Effector memory CD4-positive, alpha-beta T cell (primary cell): Measurements from ENCODE around the gene PRPSAP2.

ENCODE experiments used
- DNase-seq, 3 donors: peaks; one replicate each; pipeline ENCODE4 v3.0.0-alpha.2; 2020
- H3K27ac ChIP-seq: 2 replicates; pipeline ENCODE4 v1.7.0; 2013; ENCODE audit warnings: mild to moderate bottlenecking, low read length, moderate library complexity; ENCODE audit not compliant: insufficient read depth, poor library complexity, severe bottlenecking
- H3K27me3 ChIP-seq: replicated peaks from 2 replicates; pipeline ENCODE4 v1.7.0; 2013; ENCODE audit warnings: mild to moderate bottlenecking, low read length; ENCODE audit not compliant: insufficient read depth, control insufficient read depth, poor library complexity, severe bottlenecking
- H3K36me3 ChIP-seq: 2 replicates; pipeline ENCODE4 v1.7.0; 2013; ENCODE audit warnings: mild to moderate bottlenecking, low read length, moderate library complexity; ENCODE audit not compliant: control insufficient read depth, insufficient read depth
- H3K4me1 ChIP-seq: 2 replicates; pipeline ENCODE4 v1.7.0; 2013; ENCODE audit warnings: low read length, mild to moderate bottlenecking; ENCODE audit not compliant: control insufficient read depth, insufficient read depth, poor library complexity, severe bottlenecking
- H3K4me3 ChIP-seq: 2 replicates; pipeline ENCODE4 v1.7.0; 2013; ENCODE audit warnings: low read length, low read depth, mild to moderate bottlenecking; ENCODE audit not compliant: insufficient read depth, poor library complexity, severe bottlenecking
- H3K9me3 ChIP-seq: 2 replicates; pipeline ENCODE4 v1.7.0; 2013; ENCODE audit warnings: mild to moderate bottlenecking, low read length, moderate library complexity; ENCODE audit not compliant: control insufficient read depth

The PRPSAP2 gene

DNA sequence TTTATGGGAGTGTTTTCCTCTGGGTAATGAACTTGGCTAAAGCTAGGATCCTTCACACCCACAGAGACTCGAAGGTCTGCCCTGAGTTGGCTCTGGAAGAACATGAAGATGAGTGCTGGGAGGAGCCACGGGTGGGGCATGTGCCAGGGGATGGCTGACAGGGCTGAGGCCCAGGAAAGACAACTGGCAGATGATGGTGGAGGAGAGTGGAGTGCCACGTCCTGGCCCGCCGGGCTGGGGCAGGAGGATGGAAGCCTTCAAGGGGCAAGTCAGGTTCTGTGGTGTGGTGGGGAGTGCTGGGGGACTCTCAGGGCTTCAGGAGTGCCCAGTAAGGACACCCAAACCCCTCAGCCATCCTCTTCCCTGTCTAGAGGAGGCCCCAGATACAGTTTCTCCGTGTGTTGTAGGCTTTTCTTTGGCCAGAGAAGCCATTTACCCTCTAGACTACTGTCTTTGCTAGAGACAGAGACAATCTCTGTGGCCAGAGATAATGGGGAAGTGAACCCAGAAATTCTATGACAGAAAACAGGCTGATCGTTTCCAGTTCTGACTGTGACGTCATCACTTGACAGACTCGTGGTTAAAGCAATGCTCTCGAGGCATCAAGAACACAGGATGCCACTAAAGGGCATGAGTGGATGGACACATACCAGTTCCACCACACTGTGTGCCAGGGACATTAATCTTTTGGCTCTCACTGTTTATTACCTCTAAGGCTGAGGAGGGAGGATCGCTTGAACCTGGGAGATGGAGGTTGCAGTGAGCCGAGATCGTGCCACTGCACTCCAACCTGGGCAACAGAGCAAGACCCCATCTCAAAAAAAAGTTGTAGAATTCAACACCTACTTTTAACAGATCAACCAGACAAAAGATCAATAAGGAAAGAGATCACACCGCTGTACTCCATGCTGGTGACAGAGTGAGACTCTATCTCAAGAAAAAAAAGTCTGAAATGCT is 75.4 kb downstream of the PRPSAP2 start:
- no peak for DNase-seq
- H3K27me3 ChIP-seq, result no peaks in the 10 kb centered on the region
- no peaks in the 10 kb centered on the region for H3K9me3 ChIP-seq
- peaks cover 19% of the 10 kb centered on the region for H3K36me3 ChIP-seq
- H3K4me1 ChIP-seq, result peaks cover 2% of the 10 kb centered on the region
- no peak overlapping the region for H3K4me3 ChIP-seq
- H3K27ac ChIP-seq, result no peak overlapping the region

DNA sequence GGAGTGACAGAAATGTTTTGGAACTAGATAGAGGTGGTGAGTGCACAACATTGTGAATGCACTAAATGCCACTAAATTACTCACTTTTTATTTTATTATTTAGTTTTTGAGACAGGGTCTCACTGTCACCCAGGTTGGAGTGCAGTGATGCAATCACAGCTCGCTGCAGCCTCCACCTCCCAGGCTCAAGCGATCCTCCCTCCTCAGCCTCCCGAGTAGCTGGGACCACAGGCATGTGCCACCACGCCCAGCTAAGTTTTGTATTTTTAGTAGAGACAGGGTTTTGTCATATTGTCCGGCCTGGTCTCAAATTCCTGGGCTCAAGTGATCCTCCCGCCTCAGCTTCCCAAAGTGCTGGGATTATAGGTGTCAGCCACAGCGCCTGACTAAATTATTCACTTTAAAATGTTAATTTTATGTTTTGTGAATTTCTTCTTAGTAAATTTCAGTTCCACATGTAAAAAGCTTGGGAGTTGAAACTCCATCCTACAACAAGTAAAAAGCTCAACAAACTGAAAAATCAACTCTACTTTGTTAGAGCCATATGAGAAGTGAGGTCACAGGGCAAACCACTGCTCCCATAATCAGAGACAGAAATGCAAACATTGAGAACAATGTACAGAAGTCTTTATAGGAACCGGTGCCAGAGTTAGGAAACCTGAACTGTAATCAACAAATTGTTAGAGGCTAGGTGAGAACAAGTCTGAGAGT is 80.2 kb downstream of the PRPSAP2 start:
- no peak for DNase-seq

DNA sequence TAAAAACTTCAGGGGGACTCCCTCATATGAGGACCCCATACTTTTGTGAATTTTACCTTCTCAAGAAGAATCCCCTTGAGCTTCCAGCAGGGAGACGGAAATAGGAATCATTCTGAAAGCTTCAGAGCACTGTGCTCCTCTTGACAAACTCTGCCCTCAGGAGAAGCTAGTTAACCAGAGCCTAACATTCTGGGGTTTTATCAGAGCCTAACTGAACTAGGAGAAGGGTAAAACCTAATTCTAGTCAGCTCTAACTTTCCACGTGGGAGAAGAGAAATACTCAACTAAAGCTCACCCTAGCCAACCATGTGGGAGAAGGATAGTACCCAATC is 80.7 kb downstream of the PRPSAP2 start:
- H3K27me3 ChIP-seq, result no peaks in the 10 kb centered on the region
- no peak overlapping the region for H3K4me3 ChIP-seq
- no peak for DNase-seq
- H3K27ac ChIP-seq, result no peak overlapping the region
- no peaks in the 10 kb centered on the region for H3K9me3 ChIP-seq
- H3K36me3 ChIP-seq, result no peaks in the 10 kb centered on the region
- no peaks in the 10 kb centered on the region for H3K4me1 ChIP-seq

More for the DNA sequence above, 80.2 kb downstream of the PRPSAP2 start:
- no peaks in the 10 kb centered on the region for H3K27me3 ChIP-seq
- H3K9me3 ChIP-seq, result no peaks in the 10 kb centered on the region
- H3K27ac ChIP-seq, result no peak overlapping the region
- H3K36me3 ChIP-seq, result no peaks in the 10 kb centered on the region
- H3K4me1 ChIP-seq, result no peaks in the 10 kb centered on the region
- H3K4me3 ChIP-seq, result no peak overlapping the region

DNA sequence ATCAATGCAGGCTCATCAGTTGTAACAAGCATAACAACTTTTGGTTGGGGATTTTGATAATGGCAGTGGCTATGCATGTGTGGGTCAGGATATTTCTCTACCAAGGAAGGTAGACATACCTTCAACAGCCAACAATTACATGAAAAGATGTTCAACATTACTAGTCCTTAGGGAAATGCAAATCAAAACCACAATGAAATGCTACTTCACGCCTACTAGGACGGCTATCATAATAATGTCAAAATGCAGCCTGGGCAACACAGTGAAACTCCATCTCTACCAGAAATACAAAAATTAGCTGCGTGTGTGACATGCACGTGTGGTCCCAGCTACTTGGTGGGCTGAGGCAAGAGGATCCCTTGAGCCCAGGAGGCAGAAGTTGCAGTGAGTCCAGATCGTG is 86.7 kb downstream of the PRPSAP2 start:
- no peaks in the 10 kb centered on the region for H3K4me1 ChIP-seq
- H3K27ac ChIP-seq, result no peak overlapping the region
- H3K9me3 ChIP-seq, result no peaks in the 10 kb centered on the region
- DNase-seq, result no peak
- no peaks in the 10 kb centered on the region for H3K36me3 ChIP-seq
- H3K4me3 ChIP-seq, result no peak overlapping the region
- no peaks in the 10 kb centered on the region for H3K27me3 ChIP-seq

DNA sequence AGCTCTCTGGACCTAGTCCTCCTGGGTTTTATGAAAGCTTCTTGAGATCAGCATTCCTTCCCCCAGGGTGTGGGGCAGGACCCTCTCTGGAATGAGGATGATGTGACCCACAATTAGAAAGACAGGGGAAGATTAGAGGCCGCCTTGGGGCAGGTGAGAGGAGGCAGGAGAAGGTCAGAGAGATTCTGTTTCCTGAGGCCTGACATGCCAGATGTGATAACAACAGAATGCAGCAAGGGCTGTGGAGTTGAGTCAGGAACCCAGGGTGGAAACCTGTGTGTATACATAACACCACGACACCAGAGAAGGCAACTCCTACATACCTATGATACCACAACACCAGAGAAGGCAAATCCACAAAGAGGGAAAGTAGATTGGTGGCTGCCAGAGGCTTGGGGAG is 88.6 kb downstream of the PRPSAP2 start:
- H3K4me3 ChIP-seq, result no peak overlapping the region
- no peak overlapping the region for H3K27ac ChIP-seq
- no peaks in the 10 kb centered on the region for H3K4me1 ChIP-seq
- no peaks in the 10 kb centered on the region for H3K9me3 ChIP-seq
- H3K36me3 ChIP-seq, result no peaks in the 10 kb centered on the region
- no peak for DNase-seq
- no peaks in the 10 kb centered on the region for H3K27me3 ChIP-seq

DNA sequence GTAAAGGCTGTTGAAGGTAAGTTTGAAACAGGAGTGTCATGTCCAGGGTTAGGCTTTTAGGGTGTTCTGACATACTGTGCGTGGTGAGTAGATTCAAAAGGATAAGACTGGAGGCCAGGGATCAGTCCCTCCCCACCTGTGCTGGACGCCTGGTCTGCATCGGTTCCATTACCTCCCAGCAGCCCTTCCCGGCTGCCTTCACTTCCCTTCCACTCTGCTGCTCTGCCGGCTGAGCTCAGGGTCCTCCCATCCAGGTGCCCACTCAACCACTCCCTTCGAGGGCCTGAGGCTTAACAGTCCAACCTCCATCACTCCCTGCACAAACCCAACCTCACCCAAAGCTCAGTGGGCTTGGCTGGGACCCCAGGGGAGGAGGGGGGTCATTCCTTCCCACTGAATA is 89.9 kb downstream of the PRPSAP2 start:
- H3K27ac ChIP-seq, result no peak overlapping the region
- no peaks in the 10 kb centered on the region for H3K27me3 ChIP-seq
- H3K9me3 ChIP-seq, result no peaks in the 10 kb centered on the region
- H3K4me1 ChIP-seq, result no peaks in the 10 kb centered on the region
- no peak for DNase-seq
- no peak overlapping the region for H3K4me3 ChIP-seq
- no peaks in the 10 kb centered on the region for H3K36me3 ChIP-seq

DNA sequence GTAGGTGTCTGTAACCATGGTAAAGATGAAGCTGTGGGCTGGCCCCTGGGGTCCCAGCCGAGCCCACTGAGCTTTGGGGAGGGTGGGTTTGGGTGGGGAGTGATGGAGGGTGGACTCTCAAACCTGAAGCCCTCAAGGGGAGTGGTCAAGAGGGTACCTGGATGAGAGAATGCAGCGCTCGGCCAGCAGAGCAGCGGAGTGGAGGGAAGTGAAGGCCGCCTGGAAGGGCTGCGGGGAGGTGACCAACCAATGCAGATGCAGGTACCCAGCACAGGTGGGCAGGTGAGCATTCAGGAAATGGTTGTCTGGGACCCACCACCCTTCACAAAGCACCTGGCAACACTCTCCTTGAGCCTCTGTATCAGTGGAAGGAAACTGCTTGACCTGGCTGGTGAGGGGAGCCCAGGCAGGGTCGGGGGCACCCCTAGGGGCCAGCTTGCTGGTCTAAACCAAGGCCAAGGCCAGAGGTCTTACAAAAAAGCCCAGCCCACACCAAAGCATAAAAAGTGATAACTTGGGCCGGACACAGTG is 90.6 kb downstream of the PRPSAP2 start:
- no peaks in the 10 kb centered on the region for H3K27me3 ChIP-seq
- H3K4me1 ChIP-seq, result no peaks in the 10 kb centered on the region
- DNase-seq, result no peak
- H3K9me3 ChIP-seq, result no peaks in the 10 kb centered on the region
- H3K36me3 ChIP-seq, result no peaks in the 10 kb centered on the region
- H3K27ac ChIP-seq, result no peak overlapping the region
- H3K4me3 ChIP-seq, result no peak overlapping the region

DNA sequence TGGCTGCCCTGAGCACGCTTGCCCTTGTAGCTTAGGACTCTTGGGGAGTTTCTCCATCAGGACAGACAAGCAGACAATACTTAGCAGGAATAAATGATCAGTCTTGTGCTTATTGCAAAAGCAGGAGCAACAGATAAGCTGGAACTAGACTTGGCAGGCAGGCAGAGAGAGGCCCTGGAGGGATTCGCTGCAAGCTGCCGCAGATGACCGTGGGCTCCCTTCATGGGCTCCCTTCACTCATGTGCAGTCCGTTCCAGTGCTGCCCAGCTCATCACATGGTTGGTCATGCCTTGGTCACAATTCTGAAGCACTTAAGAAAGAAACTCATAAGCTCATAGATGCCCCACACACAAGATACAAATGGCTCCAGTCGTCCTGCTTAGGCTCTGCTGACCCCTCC is 91.6 kb downstream of the PRPSAP2 start:
- Histone ChIP-seq H3K27me3 (no peaks in the 10 kb centered on the region), H3K9me3 (no peaks in the 10 kb centered on the region), H3K36me3 (no peaks in the 10 kb centered on the region), H3K4me3 (no peak overlapping the region), H3K4me1 (peaks cover 4% of the 10 kb centered on the region), H3K27ac (no peak overlapping the region)
- DNase-seq, result no peak

DNA sequence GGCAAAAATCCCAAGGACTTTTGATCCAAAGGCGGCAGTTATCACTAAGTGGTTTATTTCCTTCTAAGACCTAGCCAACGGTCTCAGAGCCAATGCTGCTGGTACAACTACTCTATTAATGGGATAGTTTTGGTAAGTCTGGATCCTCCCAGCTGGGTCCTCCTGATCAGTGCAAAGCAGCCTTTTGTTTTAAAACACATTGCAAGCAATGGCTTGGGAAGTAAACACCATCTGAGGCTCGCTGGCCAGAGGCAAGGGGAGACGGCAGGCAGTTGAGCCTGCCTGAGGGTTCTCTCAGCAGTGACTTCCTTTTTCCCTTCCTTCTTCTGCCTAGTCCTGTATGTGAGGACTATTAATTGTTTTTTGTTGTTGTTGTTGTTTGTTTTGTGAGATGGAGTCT is 92.4 kb downstream of the PRPSAP2 start:
- Histone ChIP-seq H3K9me3 (no peaks in the 10 kb centered on the region), H3K4me1 (peaks cover 10% of the 10 kb centered on the region), H3K36me3 (no peaks in the 10 kb centered on the region), H3K27me3 (no peaks in the 10 kb centered on the region), H3K27ac (no peak overlapping the region), H3K4me3 (no peak overlapping the region)
- no peak for DNase-seq
